Mammary epithelial cell (primary cell): ENCODE data around the gene MAP3K15.

ENCODE experiments used
- EZH2 ChIP-seq: IDR thresholded peaks from 2 replicates; pipeline ENCODE4 v1.6.1; 2012; ENCODE audit warnings: low read length, inconsistent platforms, borderline replicate concordance
- TF ChIP-seq, protein P1 (sequence below), 2 donors: IDR thresholded peaks in 1 of 2; conservative IDR thresholded peaks in 1 of 2; 2 replicates each; pipeline ENCODE4 v1.5.1; 2011 to 2012; ENCODE audit warnings: inconsistent platforms in 2 of 2, low read length in 2 of 2, mild to moderate bottlenecking in 2 of 2, control low read depth in 1 of 2, low read depth in 1 of 2; ENCODE audit not compliant: insufficient read depth in 1 of 2; ENCODE audit errors: extremely low read depth in 1 of 2

GRCh38 chrX:19541196-19541595 is 25.9 kb upstream of the MAP3K15 start:
- TF ChIP-seq EZH2: no peak
- TF ChIP-seq, protein P1, sequence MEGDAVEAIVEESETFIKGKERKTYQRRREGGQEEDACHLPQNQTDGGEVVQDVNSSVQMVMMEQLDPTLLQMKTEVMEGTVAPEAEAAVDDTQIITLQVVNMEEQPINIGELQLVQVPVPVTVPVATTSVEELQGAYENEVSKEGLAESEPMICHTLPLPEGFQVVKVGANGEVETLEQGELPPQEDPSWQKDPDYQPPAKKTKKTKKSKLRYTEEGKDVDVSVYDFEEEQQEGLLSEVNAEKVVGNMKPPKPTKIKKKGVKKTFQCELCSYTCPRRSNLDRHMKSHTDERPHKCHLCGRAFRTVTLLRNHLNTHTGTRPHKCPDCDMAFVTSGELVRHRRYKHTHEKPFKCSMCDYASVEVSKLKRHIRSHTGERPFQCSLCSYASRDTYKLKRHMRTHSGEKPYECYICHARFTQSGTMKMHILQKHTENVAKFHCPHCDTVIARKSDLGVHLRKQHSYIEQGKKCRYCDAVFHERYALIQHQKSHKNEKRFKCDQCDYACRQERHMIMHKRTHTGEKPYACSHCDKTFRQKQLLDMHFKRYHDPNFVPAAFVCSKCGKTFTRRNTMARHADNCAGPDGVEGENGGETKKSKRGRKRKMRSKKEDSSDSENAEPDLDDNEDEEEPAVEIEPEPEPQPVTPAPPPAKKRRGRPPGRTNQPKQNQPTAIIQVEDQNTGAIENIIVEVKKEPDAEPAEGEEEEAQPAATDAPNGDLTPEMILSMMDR (conservative IDR thresholded peaks at IDR 0.05 in 1 of 2, IDR thresholded peaks at IDR 0.05 in 1 of 2; ENCODE audit: extremely low read depth in 1 of 2, insufficient read depth in 1 of 2, low read depth in 1 of 2, low read length in 2 of 2): no peak
